ENCODE data around the gene CELA3B.

The CELA3B gene

DNA sequence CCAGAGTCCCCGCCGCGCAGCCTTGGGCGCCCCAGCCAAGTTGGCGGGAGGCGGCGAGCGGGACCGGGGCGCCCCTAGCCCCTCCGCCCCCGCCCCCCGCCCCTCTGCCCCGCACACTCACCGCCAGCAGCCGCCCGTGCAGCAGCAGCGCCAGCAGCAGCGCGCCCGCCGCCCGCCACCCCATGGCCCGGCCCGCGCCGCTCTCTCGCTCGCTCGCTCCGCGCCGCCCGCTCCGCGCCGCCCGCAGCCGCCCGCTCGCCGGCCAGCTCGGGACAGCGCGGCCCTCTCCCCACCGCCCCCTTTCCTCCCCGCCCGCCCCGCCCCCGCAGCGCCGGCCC is 39.8 kb upstream of the CELA3B start, which contains the start of gene HSPG2:
Gene HSPG2 (minus strand): TSS at position 277 of the 338 bp plus-strand sequence. CDS start 93 bp downstream, at position 184.
- ATAC-seq = peak; percentile 3; the same call in 1 of the 3 replicates
- TF ChIP-seq ZFP30 (CRISPR knock-in tag; IDR thresholded peaks at IDR 0.05) = no peak
- TF ChIP-seq ZC3H10 (CRISPR knock-in tag; IDR thresholded peaks at IDR 0.05) = no peak
- no peak for TF ChIP-seq SNAI2 (CRISPR knock-in tag; IDR thresholded peaks at IDR 0.05)
- TF ChIP-seq TCF4 (CRISPR knock-in tag; IDR thresholded peaks at IDR 0.05; ENCODE audit: borderline replicate concordance) = no peak
- TF ChIP-seq, protein P1, sequence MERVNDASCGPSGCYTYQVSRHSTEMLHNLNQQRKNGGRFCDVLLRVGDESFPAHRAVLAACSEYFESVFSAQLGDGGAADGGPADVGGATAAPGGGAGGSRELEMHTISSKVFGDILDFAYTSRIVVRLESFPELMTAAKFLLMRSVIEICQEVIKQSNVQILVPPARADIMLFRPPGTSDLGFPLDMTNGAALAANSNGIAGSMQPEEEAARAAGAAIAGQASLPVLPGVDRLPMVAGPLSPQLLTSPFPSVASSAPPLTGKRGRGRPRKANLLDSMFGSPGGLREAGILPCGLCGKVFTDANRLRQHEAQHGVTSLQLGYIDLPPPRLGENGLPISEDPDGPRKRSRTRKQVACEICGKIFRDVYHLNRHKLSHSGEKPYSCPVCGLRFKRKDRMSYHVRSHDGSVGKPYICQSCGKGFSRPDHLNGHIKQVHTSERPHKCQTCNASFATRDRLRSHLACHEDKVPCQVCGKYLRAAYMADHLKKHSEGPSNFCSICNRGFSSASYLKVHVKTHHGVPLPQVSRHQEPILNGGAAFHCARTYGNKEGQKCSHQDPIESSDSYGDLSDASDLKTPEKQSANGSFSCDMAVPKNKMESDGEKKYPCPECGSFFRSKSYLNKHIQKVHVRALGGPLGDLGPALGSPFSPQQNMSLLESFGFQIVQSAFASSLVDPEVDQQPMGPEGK (CRISPR knock-in tag; IDR thresholded peaks at IDR 0.05; ENCODE audit: borderline replicate concordance) = no peak
- TF ChIP-seq ESRRG (CRISPR knock-in tag; IDR thresholded peaks at IDR 0.05) = no peak
- TF ChIP-seq, protein P2, sequence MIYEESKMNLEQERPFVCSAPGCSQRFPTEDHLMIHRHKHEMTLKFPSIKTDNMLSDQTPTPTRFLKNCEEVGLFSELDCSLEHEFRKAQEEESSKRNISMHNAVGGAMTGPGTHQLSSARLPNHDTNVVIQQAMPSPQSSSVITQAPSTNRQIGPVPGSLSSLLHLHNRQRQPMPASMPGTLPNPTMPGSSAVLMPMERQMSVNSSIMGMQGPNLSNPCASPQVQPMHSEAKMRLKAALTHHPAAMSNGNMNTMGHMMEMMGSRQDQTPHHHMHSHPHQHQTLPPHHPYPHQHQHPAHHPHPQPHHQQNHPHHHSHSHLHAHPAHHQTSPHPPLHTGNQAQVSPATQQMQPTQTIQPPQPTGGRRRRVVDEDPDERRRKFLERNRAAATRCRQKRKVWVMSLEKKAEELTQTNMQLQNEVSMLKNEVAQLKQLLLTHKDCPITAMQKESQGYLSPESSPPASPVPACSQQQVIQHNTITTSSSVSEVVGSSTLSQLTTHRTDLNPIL (CRISPR knock-in tag; IDR thresholded peaks at IDR 0.05; ENCODE audit: low read depth) = no peak
- TF ChIP-seq ZNF565 (CRISPR knock-in tag; conservative IDR thresholded peaks at IDR 0.05; ENCODE audit: low read depth) = no peak
- TF ChIP-seq CSDC2 (CRISPR knock-in tag; IDR thresholded peaks at IDR 0.05) = no peak
- no peak for TF ChIP-seq TOX (CRISPR knock-in tag; IDR thresholded peaks at IDR 0.05; ENCODE audit: borderline replicate concordance)
- TF ChIP-seq, protein P3, sequence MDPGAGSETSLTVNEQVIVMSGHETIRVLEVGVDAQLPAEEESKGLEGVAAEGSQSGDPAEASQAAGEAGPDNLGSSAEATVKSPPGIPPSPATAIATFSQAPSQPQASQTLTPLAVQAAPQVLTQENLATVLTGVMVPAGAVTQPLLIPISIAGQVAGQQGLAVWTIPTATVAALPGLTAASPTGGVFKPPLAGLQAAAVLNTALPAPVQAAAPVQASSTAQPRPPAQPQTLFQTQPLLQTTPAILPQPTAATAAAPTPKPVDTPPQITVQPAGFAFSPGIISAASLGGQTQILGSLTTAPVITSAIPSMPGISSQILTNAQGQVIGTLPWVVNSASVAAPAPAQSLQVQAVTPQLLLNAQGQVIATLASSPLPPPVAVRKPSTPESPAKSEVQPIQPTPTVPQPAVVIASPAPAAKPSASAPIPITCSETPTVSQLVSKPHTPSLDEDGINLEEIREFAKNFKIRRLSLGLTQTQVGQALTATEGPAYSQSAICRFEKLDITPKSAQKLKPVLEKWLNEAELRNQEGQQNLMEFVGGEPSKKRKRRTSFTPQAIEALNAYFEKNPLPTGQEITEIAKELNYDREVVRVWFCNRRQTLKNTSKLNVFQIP (CRISPR knock-in tag; IDR thresholded peaks at IDR 0.05; ENCODE audit: borderline replicate concordance, low read depth) = no peak
- no peak for TF ChIP-seq RARB (CRISPR knock-in tag; IDR thresholded peaks at IDR 0.05)
- no peak for TF ChIP-seq GLIS3 (CRISPR knock-in tag; IDR thresholded peaks at IDR 0.05)
- TF ChIP-seq ISL1 (CRISPR knock-in tag; IDR thresholded peaks at IDR 0.05) = no peak
- TF ChIP-seq CSRNP3 (CRISPR knock-in tag; IDR thresholded peaks at IDR 0.05) = no peak
- no peak for TF ChIP-seq ARNTL (CRISPR knock-in tag; IDR thresholded peaks at IDR 0.05; ENCODE audit: borderline replicate concordance, low read depth)

DNA sequence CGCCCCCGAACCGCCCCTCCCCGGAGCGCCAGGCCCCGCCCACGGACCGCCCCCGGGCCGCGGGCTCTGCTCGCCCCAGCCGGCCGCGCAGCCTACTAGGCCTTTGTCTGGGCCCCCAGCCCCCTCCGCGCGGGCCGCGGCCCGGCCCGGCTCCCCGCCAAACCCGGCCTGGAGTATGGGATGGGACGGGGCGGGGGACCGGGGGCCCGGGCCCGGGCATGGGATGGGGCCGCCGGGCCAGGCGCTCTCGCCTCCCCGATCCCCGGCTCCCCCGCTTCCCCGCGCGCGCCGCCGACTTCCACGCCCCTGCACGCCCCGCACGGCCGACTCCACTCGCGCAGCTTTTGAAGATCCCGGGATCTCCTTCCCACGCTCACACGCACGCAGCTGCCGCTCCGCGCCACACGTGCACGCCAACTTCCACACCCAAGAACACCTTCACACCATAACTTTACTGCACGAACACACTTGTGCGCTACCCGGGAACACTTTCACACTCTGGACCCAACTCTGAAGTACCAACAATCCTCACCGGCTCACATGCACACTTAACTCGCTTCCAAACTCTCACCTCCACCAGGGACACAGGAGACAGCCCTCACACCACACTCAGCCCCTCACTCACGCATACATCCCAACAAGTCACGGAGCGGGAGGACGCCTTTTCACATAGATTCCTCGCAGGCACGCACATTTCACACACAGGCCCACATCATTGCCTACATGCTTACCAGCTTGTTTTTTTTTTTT is 39.3 kb upstream of the CELA3B start:
- peak; percentile 65 for ATAC-seq
- no peak for TF ChIP-seq CSRNP3 (CRISPR knock-in tag; IDR thresholded peaks at IDR 0.05)
- TF ChIP-seq TOX (CRISPR knock-in tag; IDR thresholded peaks at IDR 0.05; ENCODE audit: borderline replicate concordance) = no peak
- TF ChIP-seq, protein P3 (CRISPR knock-in tag; IDR thresholded peaks at IDR 0.05; ENCODE audit: borderline replicate concordance, low read depth) = no peak
- TF ChIP-seq SNAI2 (CRISPR knock-in tag; IDR thresholded peaks at IDR 0.05) = no peak
- TF ChIP-seq, protein P2 (CRISPR knock-in tag; IDR thresholded peaks at IDR 0.05; ENCODE audit: low read depth) = no peak
- TF ChIP-seq ESRRG (CRISPR knock-in tag; IDR thresholded peaks at IDR 0.05) = no peak
- TF ChIP-seq ZNF8 (CRISPR knock-in tag; IDR thresholded peaks at IDR 0.05) = no peak
- TF ChIP-seq ARNTL (CRISPR knock-in tag; IDR thresholded peaks at IDR 0.05; ENCODE audit: borderline replicate concordance, low read depth) = no peak
- TF ChIP-seq, protein P4, sequence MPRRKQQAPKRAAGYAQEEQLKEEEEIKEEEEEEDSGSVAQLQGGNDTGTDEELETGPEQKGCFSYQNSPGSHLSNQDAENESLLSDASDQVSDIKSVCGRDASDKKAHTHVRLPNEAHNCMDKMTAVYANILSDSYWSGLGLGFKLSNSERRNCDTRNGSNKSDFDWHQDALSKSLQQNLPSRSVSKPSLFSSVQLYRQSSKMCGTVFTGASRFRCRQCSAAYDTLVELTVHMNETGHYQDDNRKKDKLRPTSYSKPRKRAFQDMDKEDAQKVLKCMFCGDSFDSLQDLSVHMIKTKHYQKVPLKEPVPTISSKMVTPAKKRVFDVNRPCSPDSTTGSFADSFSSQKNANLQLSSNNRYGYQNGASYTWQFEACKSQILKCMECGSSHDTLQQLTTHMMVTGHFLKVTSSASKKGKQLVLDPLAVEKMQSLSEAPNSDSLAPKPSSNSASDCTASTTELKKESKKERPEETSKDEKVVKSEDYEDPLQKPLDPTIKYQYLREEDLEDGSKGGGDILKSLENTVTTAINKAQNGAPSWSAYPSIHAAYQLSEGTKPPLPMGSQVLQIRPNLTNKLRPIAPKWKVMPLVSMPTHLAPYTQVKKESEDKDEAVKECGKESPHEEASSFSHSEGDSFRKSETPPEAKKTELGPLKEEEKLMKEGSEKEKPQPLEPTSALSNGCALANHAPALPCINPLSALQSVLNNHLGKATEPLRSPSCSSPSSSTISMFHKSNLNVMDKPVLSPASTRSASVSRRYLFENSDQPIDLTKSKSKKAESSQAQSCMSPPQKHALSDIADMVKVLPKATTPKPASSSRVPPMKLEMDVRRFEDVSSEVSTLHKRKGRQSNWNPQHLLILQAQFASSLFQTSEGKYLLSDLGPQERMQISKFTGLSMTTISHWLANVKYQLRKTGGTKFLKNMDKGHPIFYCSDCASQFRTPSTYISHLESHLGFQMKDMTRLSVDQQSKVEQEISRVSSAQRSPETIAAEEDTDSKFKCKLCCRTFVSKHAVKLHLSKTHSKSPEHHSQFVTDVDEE (CRISPR knock-in tag; IDR thresholded peaks at IDR 0.05) = no peak

Data from SK-N-SH treated with all-trans-retinoic acid at 6 μM for 48 hours (cell line).